K562 (cell line): ENCODE results near the gene VENTX. TPM values are rescaled to one million over a fixed set of nuclear protein-coding genes. Genes with fewer than 3 reads are reported as not detected.

Experiments
- BRD9 ChIP-seq: fragments of 450-650 bp; IDR thresholded peaks from 2 replicates; pipeline ENCODE4 v1.6.1; 2018; ENCODE audit warnings: low read depth; ENCODE audit not compliant: partially characterized antibody
- CBFA2T3 ChIP-seq: fragments of 450-650 bp; IDR thresholded peaks from 2 replicates; pipeline ENCODE4 v1.6.1; 2017
- CHD2 ChIP-seq: IDR thresholded peaks from 2 replicates; pipeline ENCODE4 v1.6.1; 2011; ENCODE audit warnings: low read depth, low read length
- CREM ChIP-seq: IDR thresholded peaks from 2 replicates; pipeline ENCODE4 v1.6.1; 2014; ENCODE audit warnings: antibody characterized with exemption, low read depth
- EP300 ChIP-seq: IDR thresholded peaks from 2 replicates; pipeline ENCODE4 v1.6.1; 2012; ENCODE audit warnings: low read length, improper control_type of control experiment
- ESRRA ChIP-seq: fragments of 450-650 bp; IDR thresholded peaks from 2 replicates; pipeline ENCODE4 v1.6.1; 2014; ENCODE audit warnings: low read depth, mild to moderate bottlenecking, moderate library complexity, borderline replicate concordance
- GABPB2 ChIP-seq: fragments of 250-450 bp; sonication (Bioruptor Pico); conservative IDR thresholded peaks from 2 replicates; pipeline ENCODE4 v1.5.1; 2021; ENCODE audit warnings: mild to moderate bottlenecking
- HEY1 ChIP-seq: fragments of 250-450 bp; sonication (Bioruptor Pico); IDR thresholded peaks from 2 replicates; pipeline ENCODE4 v1.5.0; 2020; ENCODE audit warnings: mild to moderate bottlenecking, moderate library complexity, borderline replicate concordance
- MEF2D ChIP-seq: conservative IDR thresholded peaks from 2 replicates; pipeline ENCODE4 v1.6.1; 2016; ENCODE audit warnings: low read depth, missing genetic modification characterization, missing compliant biosample characterization
- NFIX ChIP-seq: fragments of 250-450 bp; sonication (Bioruptor Pico); IDR thresholded peaks from 2 replicates; pipeline ENCODE4 v1.4.0; 2020; ENCODE audit warnings: low read depth, mild to moderate bottlenecking, moderate library complexity
- POU5F1 ChIP-seq: fragments of 150-350 bp; IDR thresholded peaks from 2 replicates; pipeline ENCODE4 v1.6.1; 2014; ENCODE audit warnings: borderline replicate concordance, low read length, low read depth, mild to moderate bottlenecking; ENCODE audit not compliant: partially characterized antibody
- SAFB ChIP-seq: fragments of 200-400 bp; formaldehyde crosslinking; IDR thresholded peaks from 2 replicates; pipeline ENCODE4 v1.6.1; 2017; ENCODE audit warnings: low read depth, low read length, borderline replicate concordance
- SMARCC2 ChIP-seq: fragments of 450-650 bp; IDR thresholded peaks from 2 replicates; pipeline ENCODE4 v1.6.1; 2017; ENCODE audit warnings: antibody characterized with exemption, moderate library complexity, mild to moderate bottlenecking, low read depth
- SPI1 ChIP-seq: IDR thresholded peaks from 2 replicates; pipeline ENCODE4 v1.6.1; 2011; ENCODE audit warnings: low read depth, low read length, control low read depth, borderline replicate concordance
- SREBF1 ChIP-seq: fragments of 150-350 bp; IDR thresholded peaks from 2 replicates; pipeline ENCODE4 v1.6.1; 2014; ENCODE audit warnings: antibody characterized with exemption, low read depth, low read length, borderline replicate concordance
- ZNF143 ChIP-seq: sonication (generic); formaldehyde crosslinking; IDR thresholded peaks from 2 replicates; pipeline ENCODE4 v1.9.0; 2022; ENCODE audit warnings: mild to moderate bottlenecking, missing genetic modification reagents
- ZNF184 ChIP-seq: sonication (generic); formaldehyde crosslinking; IDR thresholded peaks from 2 replicates; pipeline ENCODE4 v1.5.0; 2020; ENCODE audit warnings: missing genetic modification reagents
- ZNF354B ChIP-seq: fragments of 250-450 bp; sonication (Bioruptor Pico); IDR thresholded peaks from 2 replicates; pipeline ENCODE4 v1.4.0; 2020
- polyA plus RNA-seq, 8 experiments: library from polyadenylated mRNA; depleted of rRNA in 4 of 8; stranded (reverse) in 5 of 8; unstranded in 3 of 8; fragments of >200 nt; fragmentation: Nextera tagmentation in 2 of 8; fragmentation: Illumina TruSeq in 1 of 8; extraction: Ambion mirVana in 2 of 8; extraction: Trizol in 1 of 8; gene quantifications; 2 replicates each; pipeline versions ENCODE4 v1.2.1 to v1.2.3, GENCODE V29; 2011 to 2014; ENCODE audit warnings: inconsistent platforms in 1 of 8, missing spikeins in 1 of 8
- total RNA-seq, 7 experiments: library from RNA; depleted of rRNA in 6 of 7; stranded (reverse); fragments of >200 nt in 6 of 7; fragmentation: Illumina TruSeq in 2 of 7; extraction: Trizol in 2 of 7; gene quantifications; 2 replicates each; pipeline versions ENCODE4 v1.2.1 to v1.2.3, GENCODE V29; 2011 to 2021; ENCODE audit warnings: low replicate concordance in 1 of 7
- TF ChIP-seq, protein P1 (sequence below), 2 experiments: IDR thresholded peaks; 2 replicates each; pipeline ENCODE4 v1.6.1; 2012; ENCODE audit warnings: improper control_type of control experiment in 2 of 2, low read depth in 2 of 2, low read length in 2 of 2, borderline replicate concordance in 1 of 2
- TF ChIP-seq, protein P2 (sequence below): fragments of 250-450 bp; sonication (Bioruptor Pico); IDR thresholded peaks from 2 replicates; pipeline ENCODE4 v1.5.0; 2021
- TF ChIP-seq, protein P3 (sequence below): sonication (generic); formaldehyde crosslinking; IDR thresholded peaks from 2 replicates; pipeline ENCODE4 v1.8.0; 2022; ENCODE audit warnings: mild to moderate bottlenecking, missing genetic modification reagents
- TF ChIP-seq, protein P4 (sequence below): fragments of 150-350 bp; conservative IDR thresholded peaks from 2 replicates; pipeline ENCODE4 v1.6.1; 2014; ENCODE audit warnings: low read length

VENTX gene
- total and polyA plus RNA-seq, 9 of the 15 experiments (the other 6 are each of a cell fraction or from before 2014, with no cell fraction given) = 0.07 to 0.70 (median 0.20) TPM; not detected in 1

DNA sequence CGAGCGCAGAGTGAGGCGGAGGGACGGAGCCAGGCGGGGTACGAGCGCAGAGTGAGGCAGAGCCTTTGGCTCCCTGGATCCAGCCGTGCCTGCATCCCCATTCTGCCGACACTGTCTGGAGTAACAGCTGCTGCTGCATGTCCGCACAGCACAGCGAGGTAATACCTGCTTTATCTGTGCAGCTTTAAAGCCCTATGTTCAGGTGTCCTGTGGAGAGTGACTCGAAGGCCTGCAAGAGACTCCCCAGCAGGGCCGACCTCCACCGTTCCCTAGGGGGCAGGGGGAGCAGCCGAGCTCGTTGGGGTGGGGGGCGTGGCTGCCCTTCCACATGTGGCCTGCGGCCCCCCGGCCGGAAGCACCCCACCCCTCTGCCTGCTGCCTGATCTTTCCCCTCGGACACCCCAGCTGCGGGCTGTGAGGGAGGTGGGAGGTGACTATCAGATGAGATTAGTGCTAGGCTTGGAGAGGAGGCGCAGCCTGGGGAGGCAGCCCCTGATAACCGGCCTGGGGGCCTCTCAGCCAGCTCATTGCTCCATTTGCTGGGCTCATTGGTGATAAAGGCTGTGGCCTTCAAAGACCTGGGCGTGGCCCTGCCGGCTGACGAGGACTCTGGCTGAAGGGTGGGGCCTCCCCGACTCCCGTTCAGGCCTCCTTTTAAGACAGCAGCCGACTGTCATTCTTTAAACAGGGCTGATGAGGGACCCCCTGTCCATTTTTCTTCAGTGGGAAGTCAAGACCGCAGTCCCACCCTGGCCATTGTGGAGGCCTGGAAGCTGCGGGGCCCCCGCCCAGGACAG is 8.0 kb downstream of the VENTX start (continued):
- TF ChIP-seq, protein P1, sequence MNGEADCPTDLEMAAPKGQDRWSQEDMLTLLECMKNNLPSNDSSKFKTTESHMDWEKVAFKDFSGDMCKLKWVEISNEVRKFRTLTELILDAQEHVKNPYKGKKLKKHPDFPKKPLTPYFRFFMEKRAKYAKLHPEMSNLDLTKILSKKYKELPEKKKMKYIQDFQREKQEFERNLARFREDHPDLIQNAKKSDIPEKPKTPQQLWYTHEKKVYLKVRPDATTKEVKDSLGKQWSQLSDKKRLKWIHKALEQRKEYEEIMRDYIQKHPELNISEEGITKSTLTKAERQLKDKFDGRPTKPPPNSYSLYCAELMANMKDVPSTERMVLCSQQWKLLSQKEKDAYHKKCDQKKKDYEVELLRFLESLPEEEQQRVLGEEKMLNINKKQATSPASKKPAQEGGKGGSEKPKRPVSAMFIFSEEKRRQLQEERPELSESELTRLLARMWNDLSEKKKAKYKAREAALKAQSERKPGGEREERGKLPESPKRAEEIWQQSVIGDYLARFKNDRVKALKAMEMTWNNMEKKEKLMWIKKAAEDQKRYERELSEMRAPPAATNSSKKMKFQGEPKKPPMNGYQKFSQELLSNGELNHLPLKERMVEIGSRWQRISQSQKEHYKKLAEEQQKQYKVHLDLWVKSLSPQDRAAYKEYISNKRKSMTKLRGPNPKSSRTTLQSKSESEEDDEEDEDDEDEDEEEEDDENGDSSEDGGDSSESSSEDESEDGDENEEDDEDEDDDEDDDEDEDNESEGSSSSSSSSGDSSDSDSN (IDR thresholded peaks at IDR 0.05; ENCODE audit: borderline replicate concordance in 1 of 2, low read depth in 2 of 2, low read length in 2 of 2) = 0 out of 4 replicates have a peak, but pooled peaks of 1 of the 2 experiments have one; percentile 40
- TF ChIP-seq, protein P2, sequence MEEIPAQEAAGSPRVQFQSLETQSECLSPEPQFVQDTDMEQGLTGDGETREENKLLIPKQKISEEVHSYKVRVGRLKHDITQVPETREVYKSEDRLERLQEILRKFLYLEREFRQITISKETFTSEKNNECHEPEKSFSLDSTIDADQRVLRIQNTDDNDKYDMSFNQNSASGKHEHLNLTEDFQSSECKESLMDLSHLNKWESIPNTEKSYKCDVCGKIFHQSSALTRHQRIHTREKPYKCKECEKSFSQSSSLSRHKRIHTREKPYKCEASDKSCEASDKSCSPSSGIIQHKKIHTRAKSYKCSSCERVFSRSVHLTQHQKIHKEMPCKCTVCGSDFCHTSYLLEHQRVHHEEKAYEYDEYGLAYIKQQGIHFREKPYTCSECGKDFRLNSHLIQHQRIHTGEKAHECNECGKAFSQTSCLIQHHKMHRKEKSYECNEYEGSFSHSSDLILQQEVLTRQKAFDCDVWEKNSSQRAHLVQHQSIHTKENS (CRISPR knock-in tag) = no peak
- TF ChIP-seq HEY1 = no peak
- no peak for TF ChIP-seq SPI1
- TF ChIP-seq, protein P3, sequence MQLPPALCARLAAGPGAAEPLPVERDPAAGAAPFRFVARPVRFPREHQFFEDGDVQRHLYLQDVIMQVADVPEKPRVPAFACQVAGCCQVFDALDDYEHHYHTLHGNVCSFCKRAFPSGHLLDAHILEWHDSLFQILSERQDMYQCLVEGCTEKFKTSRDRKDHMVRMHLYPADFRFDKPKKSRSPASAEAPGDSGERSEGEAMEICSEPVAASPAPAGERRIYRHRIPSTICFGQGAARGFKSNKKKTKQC = no peak
- TF ChIP-seq GABPB2 (CRISPR knock-in tag) = no peak
- no peak for TF ChIP-seq MEF2D (tag)
- no peak for TF ChIP-seq ZNF354B (CRISPR knock-in tag)
- TF ChIP-seq CREM = 0 out of 2 replicates have a peak, but pooled peaks have one; percentile 3
- no peak for TF ChIP-seq BRD9
- TF ChIP-seq SMARCC2 = no peak
- TF ChIP-seq ZNF143 (CRISPR knock-in tag) = no peak
- TF ChIP-seq NFIX (CRISPR knock-in tag) = no peak
- peak; percentile 93 for TF ChIP-seq CBFA2T3
- TF ChIP-seq, protein P4, sequence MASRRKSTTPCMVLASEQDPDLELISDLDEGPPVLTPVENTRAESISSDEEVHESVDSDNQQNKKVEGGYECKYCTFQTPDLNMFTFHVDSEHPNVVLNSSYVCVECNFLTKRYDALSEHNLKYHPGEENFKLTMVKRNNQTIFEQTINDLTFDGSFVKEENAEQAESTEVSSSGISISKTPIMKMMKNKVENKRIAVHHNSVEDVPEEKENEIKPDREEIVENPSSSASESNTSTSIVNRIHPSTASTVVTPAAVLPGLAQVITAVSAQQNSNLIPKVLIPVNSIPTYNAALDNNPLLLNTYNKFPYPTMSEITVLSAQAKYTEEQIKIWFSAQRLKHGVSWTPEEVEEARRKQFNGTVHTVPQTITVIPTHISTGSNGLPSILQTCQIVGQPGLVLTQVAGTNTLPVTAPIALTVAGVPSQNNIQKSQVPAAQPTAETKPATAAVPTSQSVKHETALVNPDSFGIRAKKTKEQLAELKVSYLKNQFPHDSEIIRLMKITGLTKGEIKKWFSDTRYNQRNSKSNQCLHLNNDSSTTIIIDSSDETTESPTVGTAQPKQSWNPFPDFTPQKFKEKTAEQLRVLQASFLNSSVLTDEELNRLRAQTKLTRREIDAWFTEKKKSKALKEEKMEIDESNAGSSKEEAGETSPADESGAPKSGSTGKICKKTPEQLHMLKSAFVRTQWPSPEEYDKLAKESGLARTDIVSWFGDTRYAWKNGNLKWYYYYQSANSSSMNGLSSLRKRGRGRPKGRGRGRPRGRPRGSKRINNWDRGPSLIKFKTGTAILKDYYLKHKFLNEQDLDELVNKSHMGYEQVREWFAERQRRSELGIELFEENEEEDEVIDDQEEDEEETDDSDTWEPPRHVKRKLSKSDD = no peak
- no peak for TF ChIP-seq SREBF1
- TF ChIP-seq ZNF184 (CRISPR knock-in tag) = no peak
- TF ChIP-seq SAFB = no peak
- TF ChIP-seq CHD2 = no peak
- no peak for TF ChIP-seq ESRRA
- TF ChIP-seq POU5F1 = no peak
- TF ChIP-seq EP300 = peak; percentile 81; the same call in 1 of the 2 replicates
